H9 (cell line): Measurements from ENCODE around the gene SLC6A19. TPM values are rescaled to one million over a fixed set of nuclear protein-coding genes. Genes with fewer than 3 reads are reported as not detected.

Experiments
- DNase-seq: peaks from one replicate; pipeline ENCODE4 v3.0.0-alpha.2; 2017
- H2AFZ ChIP-seq: one replicate; pipeline ENCODE4 v1.6.1; 2013; ENCODE audit warnings: mild to moderate bottlenecking, low read length, control low read depth, moderate library complexity
- H2AK5ac ChIP-seq: 2 replicates; pipeline ENCODE4 v1.6.1; 2013; ENCODE audit warnings: low read length, control low read depth, mixed read lengths; ENCODE audit not compliant: insufficient read length
- H2BK120ac ChIP-seq: one replicate; pipeline ENCODE4 v1.6.1; 2013; ENCODE audit warnings: low read depth, mild to moderate bottlenecking, low read length, control low read depth, inconsistent platforms; ENCODE audit not compliant: poor library complexity, severe bottlenecking
- H2BK12ac ChIP-seq: 2 replicates; pipeline ENCODE4 v1.6.1; 2013; ENCODE audit warnings: low read length, control low read depth, mixed read lengths, low read depth; ENCODE audit not compliant: insufficient read length
- H2BK15ac ChIP-seq: 2 replicates; pipeline ENCODE4 v1.6.1; 2013; ENCODE audit warnings: low read depth, low read length, control low read depth
- H2BK20ac ChIP-seq: one replicate; pipeline ENCODE4 v1.6.1; 2013; ENCODE audit warnings: low read depth, mild to moderate bottlenecking, low read length, control low read depth, inconsistent platforms; ENCODE audit not compliant: poor library complexity, severe bottlenecking
- H2BK5ac ChIP-seq: 2 replicates; pipeline ENCODE4 v1.6.1; 2013; ENCODE audit warnings: low read length, control low read depth, mixed read lengths; ENCODE audit not compliant: insufficient read length
- H3K14ac ChIP-seq: 2 replicates; pipeline ENCODE4 v1.6.1; 2013; ENCODE audit warnings: low read length, control low read depth; ENCODE audit not compliant: insufficient read depth
- H3K18ac ChIP-seq: 2 replicates; pipeline ENCODE4 v1.6.1; 2013; ENCODE audit warnings: low read depth, mild to moderate bottlenecking, mixed read lengths, low read length, control low read depth; ENCODE audit not compliant: insufficient read length
- H3K23ac ChIP-seq: 2 replicates; pipeline ENCODE4 v1.6.1; 2013; ENCODE audit warnings: low read length, control low read depth, mixed read lengths, low read depth; ENCODE audit not compliant: insufficient read length
- H3K23me2 ChIP-seq: 2 replicates; pipeline ENCODE4 v1.6.1; 2013; ENCODE audit warnings: low read depth, mild to moderate bottlenecking, mixed read lengths, low read length, control low read depth; ENCODE audit not compliant: insufficient read length, poor library complexity, severe bottlenecking
- H3K27ac ChIP-seq: 2 replicates; pipeline ENCODE4 v1.5.1; 2013; ENCODE audit warnings: low read length, control low read depth, mixed read lengths, low read depth; ENCODE audit not compliant: insufficient read length
- H3K27me3 ChIP-seq: 2 replicates; pipeline ENCODE4 v1.6.1; 2013; ENCODE audit warnings: low read length, control low read depth, inconsistent platforms; ENCODE audit not compliant: insufficient read depth
- H3K4ac ChIP-seq: 2 replicates; pipeline ENCODE4 v1.6.1; 2013; ENCODE audit warnings: low read depth, mild to moderate bottlenecking, control low read depth, inconsistent platforms, low read length, moderate library complexity
- H3K4me1 ChIP-seq: 2 replicates; pipeline ENCODE4 v1.6.1; 2013; ENCODE audit warnings: low read length, control low read depth, inconsistent platforms; ENCODE audit not compliant: insufficient read depth
- H3K4me2 ChIP-seq: 2 replicates; pipeline ENCODE4 v1.6.1; 2013; ENCODE audit warnings: low read length, control low read depth, mixed read lengths; ENCODE audit not compliant: insufficient read length, insufficient read depth
- H3K56ac ChIP-seq: 2 replicates; pipeline ENCODE4 v1.6.1; 2013; ENCODE audit warnings: low read depth, mild to moderate bottlenecking, mixed read lengths, low read length, control low read depth; ENCODE audit not compliant: insufficient read length
- H3K79me1 ChIP-seq: 2 replicates; pipeline ENCODE4 v1.6.1; 2013; ENCODE audit warnings: low read depth, mild to moderate bottlenecking, moderate library complexity, low read length, control low read depth, inconsistent platforms; ENCODE audit not compliant: insufficient read depth, poor library complexity, severe bottlenecking
- H3K79me2 ChIP-seq: 2 replicates; pipeline ENCODE4 v1.6.1; 2013; ENCODE audit warnings: low read length, control low read depth, inconsistent platforms; ENCODE audit not compliant: insufficient read depth
- H3K9ac ChIP-seq: 2 replicates; pipeline ENCODE4 v1.6.1; 2013; ENCODE audit warnings: low read length, control low read depth, mixed read lengths; ENCODE audit not compliant: insufficient read length; ENCODE audit errors: extremely low read depth
- H3K9me3 ChIP-seq: one replicate; pipeline ENCODE4 v1.6.1; 2013; ENCODE audit warnings: low read depth, low read length, inconsistent platforms; ENCODE audit not compliant: control insufficient read depth
- H3T11ph ChIP-seq: one replicate; pipeline ENCODE4 v1.6.1; 2013; ENCODE audit warnings: mild to moderate bottlenecking, low read length, control low read depth, inconsistent platforms
- H4K20me1 ChIP-seq: one replicate; pipeline ENCODE4 v1.6.1; 2013; ENCODE audit not compliant: control insufficient read depth, insufficient read length, insufficient read depth
- H4K5ac ChIP-seq: 2 replicates; pipeline ENCODE4 v1.6.1; 2013; ENCODE audit warnings: low read depth, mild to moderate bottlenecking, mixed read lengths, low read length, control low read depth; ENCODE audit not compliant: insufficient read length
- H4K8ac ChIP-seq: replicated peaks from 2 replicates; pipeline ENCODE4 v1.6.1; 2013; ENCODE audit warnings: low read length, control low read depth, mixed read lengths, low read depth; ENCODE audit not compliant: insufficient read length
- H4K91ac ChIP-seq: 2 replicates; pipeline ENCODE4 v1.6.1; 2013; ENCODE audit warnings: low read depth, mild to moderate bottlenecking, moderate library complexity, mixed read lengths, low read length, control low read depth; ENCODE audit not compliant: insufficient read length
- H3K27ac Mint-ChIP-seq, 3 experiments: 2 replicates in 2 of 3; 3 replicates in 1 of 3; pipeline ENCODE4 v1.8.0; 2020 to 2021; ENCODE audit warnings: mixed read lengths in 3 of 3, mild to moderate bottlenecking in 1 of 3, moderate library complexity in 1 of 3
- H3K27me3 Mint-ChIP-seq: 2 replicates; pipeline ENCODE4 v1.8.0; 2021; ENCODE audit warnings: low read depth, mild to moderate bottlenecking, moderate library complexity, mixed read lengths
- H3K36me3 Mint-ChIP-seq, 3 experiments: 2 replicates in 2 of 3; 3 replicates in 1 of 3; pipeline ENCODE4 v1.8.0; 2020 to 2021; ENCODE audit warnings: low read depth in 3 of 3, mixed read lengths in 3 of 3; ENCODE audit not compliant: insufficient read depth in 1 of 3
- H3K4me1 Mint-ChIP-seq, 2 experiments: 2 replicates each; pipeline ENCODE4 v1.8.0; 2020; ENCODE audit warnings: mixed read lengths in 2 of 2
- H3K4me3 Mint-ChIP-seq, 2 experiments: 2 replicates in 1 of 2; 3 replicates in 1 of 2; pipeline ENCODE4 v1.8.0; 2020 to 2021; ENCODE audit warnings: mild to moderate bottlenecking in 2 of 2, mixed read lengths in 2 of 2, moderate library complexity in 1 of 2
- H3K9me3 Mint-ChIP-seq, 2 experiments: 2 replicates in 1 of 2; 3 replicates in 1 of 2; pipeline ENCODE4 v1.8.0; 2020; ENCODE audit warnings: mild to moderate bottlenecking in 2 of 2, mixed read lengths in 2 of 2, moderate library complexity in 1 of 2
- WGBS: extraction: QIAGEN DNeasy Blood & Tissue Kit; methylation state at CpG from one replicate; pipeline ENCODE4 v1.1.7; 2013; ENCODE audit warnings: missing lambda C conversion rate, low lambda C conversion rate, mixed read lengths; ENCODE audit not compliant: insufficient read length; ENCODE audit errors: extremely low coverage; 5-methylcytosine and 5-hydroxymethylcytosine counted together
- total RNA-seq: library from RNA; stranded (reverse); gene quantifications from 2 replicates; pipeline ENCODE4 v1.2.1, GENCODE V29; 2021
- TF ChIP-seq, protein P1 (sequence below): fragments of 200-600 bp; sonication (generic); conservative IDR thresholded peaks from 3 replicates; pipeline ENCODE4 v1.8.0; 2021; ENCODE audit warnings: antibody characterized with exemption, mild to moderate bottlenecking

Gene SLC6A19
- total RNA-seq, 1 experiment from 2014 or later: not detected

DNA sequence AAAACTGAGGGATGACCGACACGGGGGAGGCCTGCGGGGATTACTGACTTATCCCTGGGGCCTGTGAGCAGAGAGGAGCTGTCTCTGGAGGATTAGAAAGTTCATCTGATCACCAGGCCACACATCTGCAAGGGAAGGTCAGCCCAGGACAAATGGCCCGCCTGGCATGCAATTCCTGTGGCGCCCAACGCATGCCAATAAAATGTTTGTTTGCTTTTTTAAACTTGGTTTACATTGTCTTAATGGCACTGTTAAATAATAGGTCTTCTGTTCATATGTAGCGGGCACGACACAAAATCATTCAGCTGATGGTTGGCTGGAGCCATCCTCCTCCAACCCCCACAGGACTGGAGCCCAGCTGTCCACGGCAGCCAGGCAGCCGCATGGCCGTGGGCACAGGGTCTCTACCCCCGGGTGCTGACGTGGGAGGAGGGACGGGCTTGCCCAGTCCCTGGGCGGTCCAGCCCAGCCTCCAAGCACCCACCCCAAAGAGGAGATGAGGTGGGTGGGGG lies 48.6 kb upstream of the SLC6A19 start:
- Histone ChIP-seq H3K56ac (no peak overlapping the region), H2BK20ac (no peak overlapping the region), H3K18ac (no peak overlapping the region), H3K4ac (no peak overlapping the region), H3K9ac (no peak overlapping the region), H2AK5ac (no peak overlapping the region), H3K27me3 (peaks cover 14% of the 10 kb centered on the region; the same call in 1 of the 2 replicates), H4K8ac (no peak overlapping the region), H3K9me3 (no peaks in the 10 kb centered on the region), H2BK12ac (no peak overlapping the region), H3K23me2 (no peaks in the 10 kb centered on the region), H3K4me1 (no peaks in the 10 kb centered on the region; the same call in 1 of the 2 replicates), H4K91ac (no peak overlapping the region), H3K23ac (no peak overlapping the region), H2BK5ac (no peak overlapping the region), H2BK120ac (no peak overlapping the region), H2AFZ (no peak overlapping the region), H4K20me1 (no peaks in the 10 kb centered on the region), H3K79me1 (no peaks in the 10 kb centered on the region), H3T11ph (no peak overlapping the region), H3K27ac (no peak overlapping the region), H2BK15ac (no peak overlapping the region), H3K4me2 (no peak overlapping the region), H4K5ac (no peak overlapping the region), H3K14ac (no peak overlapping the region; the same call in 1 of the 2 replicates), H3K79me2 (no peaks in the 10 kb centered on the region)
- no peak overlapping the region; a peak in 1 of 5 replicates for H3K4me3 Mint-ChIP-seq
- H3K36me3 Mint-ChIP-seq: peaks cover 0 to 9% (median 0%) of the 10 kb centered on the region in 3 experiments; a peak in 4 of 7 replicates
- H3K9me3 Mint-ChIP-seq: peaks cover 8 to 13% of the 10 kb centered on the region in 2 experiments
- TF ChIP-seq, protein P1, sequence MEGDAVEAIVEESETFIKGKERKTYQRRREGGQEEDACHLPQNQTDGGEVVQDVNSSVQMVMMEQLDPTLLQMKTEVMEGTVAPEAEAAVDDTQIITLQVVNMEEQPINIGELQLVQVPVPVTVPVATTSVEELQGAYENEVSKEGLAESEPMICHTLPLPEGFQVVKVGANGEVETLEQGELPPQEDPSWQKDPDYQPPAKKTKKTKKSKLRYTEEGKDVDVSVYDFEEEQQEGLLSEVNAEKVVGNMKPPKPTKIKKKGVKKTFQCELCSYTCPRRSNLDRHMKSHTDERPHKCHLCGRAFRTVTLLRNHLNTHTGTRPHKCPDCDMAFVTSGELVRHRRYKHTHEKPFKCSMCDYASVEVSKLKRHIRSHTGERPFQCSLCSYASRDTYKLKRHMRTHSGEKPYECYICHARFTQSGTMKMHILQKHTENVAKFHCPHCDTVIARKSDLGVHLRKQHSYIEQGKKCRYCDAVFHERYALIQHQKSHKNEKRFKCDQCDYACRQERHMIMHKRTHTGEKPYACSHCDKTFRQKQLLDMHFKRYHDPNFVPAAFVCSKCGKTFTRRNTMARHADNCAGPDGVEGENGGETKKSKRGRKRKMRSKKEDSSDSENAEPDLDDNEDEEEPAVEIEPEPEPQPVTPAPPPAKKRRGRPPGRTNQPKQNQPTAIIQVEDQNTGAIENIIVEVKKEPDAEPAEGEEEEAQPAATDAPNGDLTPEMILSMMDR: no peak
- peaks cover 5 to 15% of the 10 kb centered on the region in 2 experiments for H3K4me1 Mint-ChIP-seq
- H3K27me3 Mint-ChIP-seq: peaks cover 47% of the 10 kb centered on the region
- no peak for DNase-seq
- WGBS: no CpG with 5 or more reads among the region's 15 CpGs
- no peak overlapping the region for H3K27ac Mint-ChIP-seq
